Smooth muscle cell (in vitro differentiated cells): ENCODE measurements around the gene GBE1. TPM values are rescaled to one million over a fixed set of nuclear protein-coding genes. Genes with fewer than 3 reads are reported as not detected.

ENCODE experiments used
- DNase-seq: peaks from one replicate; lab custom pipeline; 2025; ENCODE audit not compliant: unreplicated experiment; lab: John Stamatoyannopoulos, UW
- H2AFZ ChIP-seq: fragments of 200-600 bp; sonication (generic); 2 replicates; pipeline ENCODE4 v1.6.0; 2016; ENCODE audit warnings: antibody characterized with exemption, low read depth, mild to moderate bottlenecking
- H3F3A ChIP-seq: fragments of 200-600 bp; sonication (generic); 2 replicates; pipeline ENCODE4 v1.6.0; 2017; ENCODE audit warnings: antibody characterized with exemption, low read depth
- H3K27ac ChIP-seq: fragments of 200-600 bp; sonication (generic); 2 replicates; pipeline ENCODE4 v1.5.1; 2016; ENCODE audit warnings: low read depth, mild to moderate bottlenecking
- H3K27me3 ChIP-seq: fragments of 200-600 bp; sonication (generic); 2 replicates; pipeline ENCODE4 v1.6.1; 2016; ENCODE audit warnings: low read depth, mild to moderate bottlenecking
- H3K36me3 ChIP-seq: fragments of 200-600 bp; sonication (generic); 2 replicates; pipeline ENCODE4 v1.5.1; 2016; ENCODE audit warnings: low read depth
- H3K4me1 ChIP-seq: fragments of 200-600 bp; sonication (generic); 2 replicates; pipeline ENCODE4 v1.5.1; 2016; ENCODE audit warnings: low read depth
- H3K4me2 ChIP-seq: fragments of 200-600 bp; sonication (generic); 2 replicates; pipeline ENCODE4 v1.6.0; 2016; ENCODE audit warnings: mild to moderate bottlenecking
- H3K4me3 ChIP-seq: fragments of 200-600 bp; sonication (generic); 2 replicates; pipeline ENCODE4 v1.5.1; 2016; ENCODE audit warnings: mild to moderate bottlenecking
- H3K79me2 ChIP-seq: fragments of 200-600 bp; sonication (generic); 2 replicates; pipeline ENCODE4 v1.6.0; 2016; ENCODE audit warnings: low read depth, mild to moderate bottlenecking
- H3K9ac ChIP-seq: fragments of 200-600 bp; sonication (generic); 2 replicates; pipeline ENCODE4 v1.6.0; 2016; ENCODE audit warnings: low read depth
- H3K9me3 ChIP-seq: fragments of 200-600 bp; sonication (generic); replicated peaks from 2 replicates; pipeline ENCODE4 v1.5.1; 2016; ENCODE audit warnings: low read depth
- H4K20me1 ChIP-seq: fragments of 200-600 bp; sonication (generic); 2 replicates; pipeline ENCODE4 v1.6.0; 2016; ENCODE audit warnings: low read depth
- CTCF ChIP-seq: fragments of 200-600 bp; sonication (generic); IDR thresholded peaks from 2 replicates; pipeline ENCODE4 v1.5.1; 2017; ENCODE audit warnings: borderline replicate concordance, mild to moderate bottlenecking, antibody characterized with exemption; ENCODE audit not compliant: insufficient read depth, poor library complexity, severe bottlenecking
- WGBS: methylation state at CpG from one replicate; pipeline ENCODE4 v1.1.7; 2016; ENCODE audit warnings: low lambda C conversion rate; 5-methylcytosine and 5-hydroxymethylcytosine counted together
- polyA plus RNA-seq: library from polyadenylated mRNA; unstranded; fragments of >200 nt; fragmentation: Nextera tagmentation; extraction: Ambion mirVana; gene quantifications from 2 replicates; pipeline ENCODE4 v1.2.1, GENCODE V29; 2016
- total RNA-seq: library from RNA; depleted of rRNA; stranded (reverse); fragments of >200 nt; gene quantifications from 2 replicates; pipeline ENCODE4 v1.2.3, GENCODE V29; 2014

GBE1 gene
- total and polyA plus RNA-seq, 2 experiments from 2014 or later = 23.4 to 50.8 TPM

- H3K79me2 ChIP-seq = no peaks in the 10 kb centered on the region
- H3K4me1 ChIP-seq = no peaks in the 10 kb centered on the region
- no peak overlapping the region for H3K4me2 ChIP-seq
- no peak overlapping the region for H3K27ac ChIP-seq
- H2AFZ ChIP-seq = no peak overlapping the region
- WGBS = 97% methylated on average over 1 of the region's 1 CpG
- no peak overlapping the region for H3K9ac ChIP-seq
- no peaks in the 10 kb centered on the region for H3K36me3 ChIP-seq
- H3F3A ChIP-seq = no peaks in the 10 kb centered on the region
- H4K20me1 ChIP-seq = no peaks in the 10 kb centered on the region
- DNase-seq = no peak
- H3K4me3 ChIP-seq = no peak overlapping the region
- TF ChIP-seq CTCF = no peak
- no peaks in the 10 kb centered on the region for H3K9me3 ChIP-seq
- no peaks in the 10 kb centered on the region for H3K27me3 ChIP-seq
Observed at GRCh38 chr3:81502236-81502635, 259.2 kb downstream of the GBE1 start.

GRCh38 chr3:81500039-81500438 is 261.4 kb downstream of the GBE1 start:
- no peak for DNase-seq
- TF ChIP-seq CTCF = no peak
- H3K4me3 ChIP-seq = no peak overlapping the region

GRCh38 chr3:81497572-81498251 is 263.7 kb downstream of the GBE1 start:
- no peaks in the 10 kb centered on the region for H3K27me3 ChIP-seq
- H3K9me3 ChIP-seq = no peaks in the 10 kb centered on the region
- H2AFZ ChIP-seq = no peak overlapping the region
- no peaks in the 10 kb centered on the region for H4K20me1 ChIP-seq
- H3F3A ChIP-seq = no peaks in the 10 kb centered on the region
- H3K36me3 ChIP-seq = no peaks in the 10 kb centered on the region
- TF ChIP-seq CTCF = no peak
- no peak for DNase-seq
- no peak overlapping the region for H3K27ac ChIP-seq
- H3K79me2 ChIP-seq = no peaks in the 10 kb centered on the region
- no peak overlapping the region for H3K9ac ChIP-seq
- H3K4me3 ChIP-seq = no peak overlapping the region
- H3K4me2 ChIP-seq = no peak overlapping the region
- H3K4me1 ChIP-seq = no peaks in the 10 kb centered on the region
- WGBS = 91% methylated on average over 4 of the region's 4 CpGs

More at GRCh38 chr3:81500039-81500438, 261.4 kb downstream of the GBE1 start:
- no peak overlapping the region for H3K9ac ChIP-seq
- no peaks in the 10 kb centered on the region for H3K27me3 ChIP-seq
- H3K36me3 ChIP-seq = no peaks in the 10 kb centered on the region
- no peaks in the 10 kb centered on the region for H3F3A ChIP-seq
- H4K20me1 ChIP-seq = no peaks in the 10 kb centered on the region
- H3K4me1 ChIP-seq = no peaks in the 10 kb centered on the region
- no peaks in the 10 kb centered on the region for H3K79me2 ChIP-seq
- no peaks in the 10 kb centered on the region for H3K9me3 ChIP-seq
- H3K4me2 ChIP-seq = no peak overlapping the region
- no peak overlapping the region for H2AFZ ChIP-seq
- H3K27ac ChIP-seq = no peak overlapping the region
- WGBS = 91% methylated on average over 1 of the region's 1 CpG
